HEK293 (cell line): ENCODE measurements around the gene OLIG1.

Experiments
- CTCF ChIA-PET: fragments of 350-600 bp; formaldehyde crosslinking; extraction: SDS; loops from one replicate; lab custom pipeline; 2021; ENCODE audit warnings: antibody characterized with exemption; lab: Yijun Ruan, JAX
- POLR2A ChIA-PET: fragments of 300-600 bp; formaldehyde crosslinking; extraction: SDS; loops from one replicate; lab custom pipeline; 2020; ENCODE audit warnings: antibody characterized with exemption, inconsistent platforms; lab: Yijun Ruan, JAX
- H3K27ac ChIP-seq: fragments of 200-500 bp; sonication (Bioruptor generic); 2 replicates; pipeline ENCODE4 v1.5.1; 2014; ENCODE audit warnings: low read depth, low read length, control low read depth, inconsistent platforms; ENCODE audit errors: extremely low read depth
- H3K36me3 ChIP-seq, 2 experiments: fragments of 200-500 bp in 1 of 2; sonication (Bioruptor generic) in 1 of 2; 1 replicate in 1 of 2; 2 replicates in 1 of 2; pipeline ENCODE4 v1.5.1; 2014 to 2017; ENCODE audit warnings: inconsistent platforms in 2 of 2, low read length in 2 of 2; ENCODE audit not compliant: control insufficient read depth in 2 of 2, insufficient read depth in 1 of 2
- H3K4me1 ChIP-seq: fragments of 200-500 bp; sonication (Bioruptor generic); 2 replicates; pipeline ENCODE4 v1.5.1; 2014; ENCODE audit warnings: mild to moderate bottlenecking, low read length, inconsistent platforms; ENCODE audit not compliant: control insufficient read depth, insufficient read depth
- H3K4me3 ChIP-seq: 2 replicates; pipeline ENCODE4 v1.5.1; 2011; ENCODE audit warnings: low read depth, mild to moderate bottlenecking, control low read depth, low read length, moderate library complexity
- H3K9me3 ChIP-seq: fragments of 200-500 bp; sonication (Bioruptor generic); 2 replicates; pipeline ENCODE4 v1.5.1; 2014; ENCODE audit warnings: low read depth, low read length, inconsistent platforms; ENCODE audit not compliant: control insufficient read depth, insufficient read depth
- BCL6B ChIP-seq: fragments of 450-650 bp; formaldehyde crosslinking; IDR thresholded peaks from 2 replicates; pipeline ENCODE4 v1.5.1; 2017; ENCODE audit warnings: missing biosample characterization, missing genetic modification characterization
- GLIS1 ChIP-seq: fragments of 450-650 bp; formaldehyde crosslinking; IDR thresholded peaks from 2 replicates; pipeline ENCODE4 v1.5.1; 2016; ENCODE audit warnings: missing biosample characterization, missing genetic modification characterization
- GLIS2 ChIP-seq: fragments of 450-650 bp; formaldehyde crosslinking; IDR thresholded peaks from 2 replicates; pipeline ENCODE4 v1.5.1; 2016; ENCODE audit warnings: missing biosample characterization, missing genetic modification characterization
- KLF8 ChIP-seq: fragments of 450-650 bp; formaldehyde crosslinking; IDR thresholded peaks from 2 replicates; pipeline ENCODE4 v1.5.1; 2016; ENCODE audit warnings: missing biosample characterization, missing genetic modification characterization
- PRDM1 ChIP-seq: fragments of 450-650 bp; formaldehyde crosslinking; IDR thresholded peaks from 2 replicates; pipeline ENCODE4; 2016; ENCODE audit warnings: missing biosample characterization, missing genetic modification characterization
- YY1 ChIP-seq: fragments of 450-650 bp; formaldehyde crosslinking; IDR thresholded peaks from 2 replicates; pipeline ENCODE4 v1.5.1; 2018; ENCODE audit warnings: missing biosample characterization, missing genetic modification characterization
- ZBTB26 ChIP-seq: fragments of 450-650 bp; formaldehyde crosslinking; optimal IDR thresholded peaks from 2 replicates; pipeline ENCODE3; 2016; ENCODE audit warnings: missing biosample characterization, mild to moderate bottlenecking, missing genetic modification characterization
- ZEB2 ChIP-seq: fragments of 450-650 bp; formaldehyde crosslinking; IDR thresholded peaks from 2 replicates; pipeline ENCODE4 v1.5.1; 2016; ENCODE audit warnings: missing biosample characterization, missing genetic modification characterization
- ZNF184 ChIP-seq: fragments of 450-650 bp; IDR thresholded peaks from 2 replicates; pipeline ENCODE4 v1.5.1; 2018; ENCODE audit warnings: missing biosample characterization, mild to moderate bottlenecking, missing genetic modification characterization
- ZNF335 ChIP-seq: fragments of 450-650 bp; formaldehyde crosslinking; conservative IDR thresholded peaks from 2 replicates; pipeline ENCODE4 v1.5.1; 2016; ENCODE audit warnings: missing biosample characterization, missing genetic modification characterization
- ZNF473 ChIP-seq: fragments of 450-650 bp; formaldehyde crosslinking; IDR thresholded peaks from 2 replicates; pipeline ENCODE4 v1.5.1; 2017; ENCODE audit warnings: missing biosample characterization, missing genetic modification characterization
- ZNF629 ChIP-seq: fragments of 450-650 bp; formaldehyde crosslinking; IDR thresholded peaks from 2 replicates; pipeline ENCODE4 v1.5.1; 2017; ENCODE audit warnings: missing biosample characterization, missing genetic modification characterization
- ZSCAN23 ChIP-seq: fragments of 450-650 bp; formaldehyde crosslinking; IDR thresholded peaks from 2 replicates; pipeline ENCODE4 v1.5.1; 2016; ENCODE audit warnings: missing biosample characterization, missing genetic modification characterization
- TF ChIP-seq, protein P1 (sequence below): fragments of 450-650 bp; formaldehyde crosslinking; IDR thresholded peaks from 2 replicates; pipeline ENCODE4 v1.5.1; 2016; ENCODE audit warnings: missing biosample characterization, missing genetic modification characterization
- TF ChIP-seq, protein P2 (sequence below): fragments of 450-650 bp; formaldehyde crosslinking; IDR thresholded peaks from 2 replicates; pipeline ENCODE4 v1.5.1; 2017; ENCODE audit warnings: missing biosample characterization, missing genetic modification characterization
- TF ChIP-seq, protein P3 (sequence below): fragments of 450-650 bp; formaldehyde crosslinking; IDR thresholded peaks from 2 replicates; pipeline ENCODE4 v1.5.1; 2016; ENCODE audit warnings: missing biosample characterization, missing genetic modification characterization, borderline replicate concordance

The OLIG1 gene

GRCh38 chr21:33076600-33077329 lies 6.8 kb downstream of the OLIG1 start:
- no peaks in the 10 kb centered on the region for H3K9me3 ChIP-seq
- POLR2A ChIA-PET: no interaction called here
- H3K27ac ChIP-seq: no peak overlapping the region
- CTCF ChIA-PET: interaction anchor here (0.6 to 0.7 kb wide), 3 partner anchors 25 to 285 kb away, joined by 3 read pairs; no protein-coding TSS in a partner anchor
- TF ChIP-seq YY1 (tag by site-specific recombination): no peak
- TF ChIP-seq PRDM1: peak; percentile 92
- no peaks in the 10 kb centered on the region for H3K36me3 ChIP-seq
- 0 out of 2 replicates have a peak, but pooled peaks cover 2% of the 10 kb centered on the region for H3K4me1 ChIP-seq
- H3K4me3 ChIP-seq: no peak overlapping the region

DNA sequence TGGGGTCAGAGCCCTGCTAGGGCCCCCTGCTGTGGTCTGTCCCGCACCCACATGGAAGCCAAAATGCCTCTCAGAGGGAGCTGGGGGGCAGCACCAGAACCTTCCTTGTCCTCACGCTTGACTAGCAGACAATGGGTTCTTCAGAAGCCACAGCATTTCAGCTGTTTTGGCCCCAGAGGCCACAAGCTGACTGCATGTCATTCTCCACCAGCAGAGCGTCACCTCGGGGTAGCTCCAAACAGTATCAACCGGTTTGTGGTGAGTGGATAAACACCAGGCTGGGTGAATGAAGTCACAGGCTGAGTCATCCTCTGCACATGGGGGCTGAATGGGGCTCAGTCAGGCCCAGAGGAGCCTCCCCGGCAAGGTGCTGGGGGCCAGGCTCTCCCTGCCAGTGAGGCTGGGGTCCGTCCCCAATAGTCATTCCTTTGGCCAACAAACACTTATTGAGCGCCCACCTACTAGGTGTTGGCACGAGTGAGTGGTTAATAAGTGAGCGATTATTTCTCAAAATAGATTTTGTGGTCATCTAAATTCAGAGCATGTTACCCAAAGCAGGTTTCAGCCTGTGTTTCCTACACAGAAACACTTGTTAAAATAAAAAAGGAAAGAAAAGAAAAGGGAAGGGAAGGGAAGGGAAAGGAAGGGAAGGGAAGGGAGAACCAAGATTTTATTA lies 9.1 kb downstream of the OLIG1 start:
- Histone ChIP-seq H3K9me3 (no peaks in the 10 kb centered on the region), H3K27ac (no peak overlapping the region), H3K4me1 (0 out of 2 replicates have a peak, but pooled peaks cover 2% of the 10 kb centered on the region), H3K36me3 (no peaks in the 10 kb centered on the region), H3K4me3 (no peak overlapping the region)
- CTCF ChIA-PET: interaction anchor here (0.9 to 1.6 kb wide), 5 partner anchors 49 to 282 kb away, joined by 3 to 6 read pairs (median 4); partner anchors contain the start of gene OLIG2
- POLR2A ChIA-PET: interaction anchor here (0.9 to 1.4 kb wide), 2 partner anchors 9 to 36 kb away, joined by 3 to 4 read pairs; no protein-coding TSS in a partner anchor
- TF ChIP-seq GLIS1 (tag by site-specific recombination) (peak; percentile 94), KLF8 (tag by site-specific recombination) (peak; percentile 45; the same call in 1 of the 2 replicates), ZNF184 (tag by site-specific recombination) (peak; percentile 93), ZNF473 (tag by site-specific recombination) (no peak), ZBTB26 (tag by site-specific recombination) (peak; percentile 23), ZEB2 (peak; percentile 82), ZSCAN23 (tag by site-specific recombination) (peak; percentile 92; the same call in 1 of the 2 replicates), BCL6B (tag by site-specific recombination) (no peak), ZNF335 (tag by site-specific recombination) (peak; percentile 85), GLIS2 (tag by site-specific recombination) (peak; percentile 93), ZNF629 (tag by site-specific recombination) (peak; percentile 98)
- TF ChIP-seq, protein P1, sequence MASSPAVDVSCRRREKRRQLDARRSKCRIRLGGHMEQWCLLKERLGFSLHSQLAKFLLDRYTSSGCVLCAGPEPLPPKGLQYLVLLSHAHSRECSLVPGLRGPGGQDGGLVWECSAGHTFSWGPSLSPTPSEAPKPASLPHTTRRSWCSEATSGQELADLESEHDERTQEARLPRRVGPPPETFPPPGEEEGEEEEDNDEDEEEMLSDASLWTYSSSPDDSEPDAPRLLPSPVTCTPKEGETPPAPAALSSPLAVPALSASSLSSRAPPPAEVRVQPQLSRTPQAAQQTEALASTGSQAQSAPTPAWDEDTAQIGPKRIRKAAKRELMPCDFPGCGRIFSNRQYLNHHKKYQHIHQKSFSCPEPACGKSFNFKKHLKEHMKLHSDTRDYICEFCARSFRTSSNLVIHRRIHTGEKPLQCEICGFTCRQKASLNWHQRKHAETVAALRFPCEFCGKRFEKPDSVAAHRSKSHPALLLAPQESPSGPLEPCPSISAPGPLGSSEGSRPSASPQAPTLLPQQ (tag by site-specific recombination): peak; percentile 88
- TF ChIP-seq, protein P2, sequence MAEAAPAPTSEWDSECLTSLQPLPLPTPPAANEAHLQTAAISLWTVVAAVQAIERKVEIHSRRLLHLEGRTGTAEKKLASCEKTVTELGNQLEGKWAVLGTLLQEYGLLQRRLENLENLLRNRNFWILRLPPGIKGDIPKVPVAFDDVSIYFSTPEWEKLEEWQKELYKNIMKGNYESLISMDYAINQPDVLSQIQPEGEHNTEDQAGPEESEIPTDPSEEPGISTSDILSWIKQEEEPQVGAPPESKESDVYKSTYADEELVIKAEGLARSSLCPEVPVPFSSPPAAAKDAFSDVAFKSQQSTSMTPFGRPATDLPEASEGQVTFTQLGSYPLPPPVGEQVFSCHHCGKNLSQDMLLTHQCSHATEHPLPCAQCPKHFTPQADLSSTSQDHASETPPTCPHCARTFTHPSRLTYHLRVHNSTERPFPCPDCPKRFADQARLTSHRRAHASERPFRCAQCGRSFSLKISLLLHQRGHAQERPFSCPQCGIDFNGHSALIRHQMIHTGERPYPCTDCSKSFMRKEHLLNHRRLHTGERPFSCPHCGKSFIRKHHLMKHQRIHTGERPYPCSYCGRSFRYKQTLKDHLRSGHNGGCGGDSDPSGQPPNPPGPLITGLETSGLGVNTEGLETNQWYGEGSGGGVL: peak; percentile 29; the same call in 1 of the 2 replicates
- TF ChIP-seq, protein P3, sequence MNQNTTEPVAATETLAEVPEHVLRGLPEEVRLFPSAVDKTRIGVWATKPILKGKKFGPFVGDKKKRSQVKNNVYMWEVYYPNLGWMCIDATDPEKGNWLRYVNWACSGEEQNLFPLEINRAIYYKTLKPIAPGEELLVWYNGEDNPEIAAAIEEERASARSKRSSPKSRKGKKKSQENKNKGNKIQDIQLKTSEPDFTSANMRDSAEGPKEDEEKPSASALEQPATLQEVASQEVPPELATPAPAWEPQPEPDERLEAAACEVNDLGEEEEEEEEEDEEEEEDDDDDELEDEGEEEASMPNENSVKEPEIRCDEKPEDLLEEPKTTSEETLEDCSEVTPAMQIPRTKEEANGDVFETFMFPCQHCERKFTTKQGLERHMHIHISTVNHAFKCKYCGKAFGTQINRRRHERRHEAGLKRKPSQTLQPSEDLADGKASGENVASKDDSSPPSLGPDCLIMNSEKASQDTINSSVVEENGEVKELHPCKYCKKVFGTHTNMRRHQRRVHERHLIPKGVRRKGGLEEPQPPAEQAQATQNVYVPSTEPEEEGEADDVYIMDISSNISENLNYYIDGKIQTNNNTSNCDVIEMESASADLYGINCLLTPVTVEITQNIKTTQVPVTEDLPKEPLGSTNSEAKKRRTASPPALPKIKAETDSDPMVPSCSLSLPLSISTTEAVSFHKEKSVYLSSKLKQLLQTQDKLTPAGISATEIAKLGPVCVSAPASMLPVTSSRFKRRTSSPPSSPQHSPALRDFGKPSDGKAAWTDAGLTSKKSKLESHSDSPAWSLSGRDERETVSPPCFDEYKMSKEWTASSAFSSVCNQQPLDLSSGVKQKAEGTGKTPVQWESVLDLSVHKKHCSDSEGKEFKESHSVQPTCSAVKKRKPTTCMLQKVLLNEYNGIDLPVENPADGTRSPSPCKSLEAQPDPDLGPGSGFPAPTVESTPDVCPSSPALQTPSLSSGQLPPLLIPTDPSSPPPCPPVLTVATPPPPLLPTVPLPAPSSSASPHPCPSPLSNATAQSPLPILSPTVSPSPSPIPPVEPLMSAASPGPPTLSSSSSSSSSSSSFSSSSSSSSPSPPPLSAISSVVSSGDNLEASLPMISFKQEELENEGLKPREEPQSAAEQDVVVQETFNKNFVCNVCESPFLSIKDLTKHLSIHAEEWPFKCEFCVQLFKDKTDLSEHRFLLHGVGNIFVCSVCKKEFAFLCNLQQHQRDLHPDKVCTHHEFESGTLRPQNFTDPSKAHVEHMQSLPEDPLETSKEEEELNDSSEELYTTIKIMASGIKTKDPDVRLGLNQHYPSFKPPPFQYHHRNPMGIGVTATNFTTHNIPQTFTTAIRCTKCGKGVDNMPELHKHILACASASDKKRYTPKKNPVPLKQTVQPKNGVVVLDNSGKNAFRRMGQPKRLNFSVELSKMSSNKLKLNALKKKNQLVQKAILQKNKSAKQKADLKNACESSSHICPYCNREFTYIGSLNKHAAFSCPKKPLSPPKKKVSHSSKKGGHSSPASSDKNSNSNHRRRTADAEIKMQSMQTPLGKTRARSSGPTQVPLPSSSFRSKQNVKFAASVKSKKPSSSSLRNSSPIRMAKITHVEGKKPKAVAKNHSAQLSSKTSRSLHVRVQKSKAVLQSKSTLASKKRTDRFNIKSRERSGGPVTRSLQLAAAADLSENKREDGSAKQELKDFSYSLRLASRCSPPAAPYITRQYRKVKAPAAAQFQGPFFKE (tag by site-specific recombination): no peak
